HepG2 (cell line): ENCODE data around the gene YIPF3. TPM values are rescaled to one million over a fixed set of nuclear protein-coding genes. Genes with fewer than 3 reads are reported as not detected.

Experiments used
- BRCA1 ChIP-seq: sonication (generic); formaldehyde crosslinking; IDR thresholded peaks from 2 replicates; pipeline ENCODE4 v1.4.0; 2020; ENCODE audit warnings: missing genetic modification reagents
- CEBPG ChIP-seq: IDR thresholded peaks from 2 replicates; pipeline ENCODE4 v1.6.1; 2016
- DR1 ChIP-seq: sonication (generic); formaldehyde crosslinking; IDR thresholded peaks from 2 replicates; pipeline ENCODE4 v1.8.0; 2021; ENCODE audit warnings: mild to moderate bottlenecking, missing genetic modification reagents, inconsistent platforms
- FOSL2 ChIP-seq: sonication (generic); formaldehyde crosslinking; IDR thresholded peaks from 2 replicates; pipeline ENCODE4 v1.4.0; 2020; ENCODE audit warnings: missing genetic modification reagents
- FOXM1 ChIP-seq: sonication (generic); formaldehyde crosslinking; IDR thresholded peaks from 2 replicates; pipeline ENCODE4 v1.5.0; 2020; ENCODE audit warnings: missing genetic modification reagents
- ISL2 ChIP-seq: sonication (generic); formaldehyde crosslinking; IDR thresholded peaks from 2 replicates; pipeline ENCODE4 v1.5.0; 2020; ENCODE audit warnings: missing genetic modification reagents
- PCBP1 ChIP-seq: fragments of 200-400 bp; formaldehyde crosslinking; IDR thresholded peaks from 2 replicates; pipeline ENCODE4 v1.6.1; 2017; ENCODE audit warnings: mild to moderate bottlenecking, low read depth, low read length, borderline replicate concordance
- POLR2A ChIP-seq, 2 experiments: IDR thresholded peaks; 2 replicates each; pipeline ENCODE4 v1.6.1; 2011; ENCODE audit warnings: low read depth in 2 of 2, low read length in 2 of 2, mild to moderate bottlenecking in 1 of 2, moderate library complexity in 1 of 2; ENCODE audit not compliant: insufficient read depth in 1 of 2
- RAD21 ChIP-seq: fragments of 450-650 bp; formaldehyde crosslinking; IDR thresholded peaks from 2 replicates; pipeline ENCODE4 v1.5.0; 2020; ENCODE audit warnings: mild to moderate bottlenecking
- STAT6 ChIP-seq: sonication (generic); formaldehyde crosslinking; IDR thresholded peaks from 2 replicates; pipeline ENCODE4 v1.4.0; 2020; ENCODE audit warnings: missing genetic modification reagents, mild to moderate bottlenecking, borderline replicate concordance
- TCF7L2 ChIP-seq: IDR thresholded peaks from 2 replicates; pipeline ENCODE4 v1.6.1; 2011; ENCODE audit warnings: mild to moderate bottlenecking, low read depth, low read length, moderate library complexity
- ZBTB3 ChIP-seq: sonication (generic); formaldehyde crosslinking; IDR thresholded peaks from 2 replicates; pipeline ENCODE4 v1.4.0; 2020; ENCODE audit warnings: low read depth, mild to moderate bottlenecking, moderate library complexity, missing genetic modification reagents, borderline replicate concordance
- ZNF138 ChIP-seq: sonication (generic); formaldehyde crosslinking; IDR thresholded peaks from 2 replicates; pipeline ENCODE4 v1.5.0; 2020; ENCODE audit warnings: mild to moderate bottlenecking, low read depth, missing genetic modification reagents
- ZNF263 ChIP-seq: sonication (generic); formaldehyde crosslinking; IDR thresholded peaks from 2 replicates; pipeline ENCODE4 v1.4.0; 2020; ENCODE audit warnings: missing genetic modification reagents
- ZNF333 ChIP-seq: sonication (generic); formaldehyde crosslinking; IDR thresholded peaks from 2 replicates; pipeline ENCODE4 v1.4.0; 2020; ENCODE audit warnings: mild to moderate bottlenecking, missing genetic modification reagents, borderline replicate concordance
- ZNF496 ChIP-seq: sonication (generic); formaldehyde crosslinking; IDR thresholded peaks from 2 replicates; pipeline ENCODE4 v1.8.1; 2023; ENCODE audit warnings: mild to moderate bottlenecking, moderate library complexity, missing genetic modification reagents; ENCODE audit not compliant: insufficient replicate concordance
- ZNF567 ChIP-seq: sonication (generic); formaldehyde crosslinking; IDR thresholded peaks from 2 replicates; pipeline ENCODE4 v1.8.1; 2023; ENCODE audit warnings: mild to moderate bottlenecking, missing genetic modification reagents, borderline replicate concordance
- ZNF784 ChIP-seq: sonication (generic); formaldehyde crosslinking; IDR thresholded peaks from 2 replicates; pipeline ENCODE4 v1.5.1; 2020; ENCODE audit warnings: missing genetic modification reagents, mild to moderate bottlenecking, borderline replicate concordance
- ZNF841 ChIP-seq: sonication (generic); formaldehyde crosslinking; IDR thresholded peaks from 2 replicates; pipeline ENCODE4 v1.8.1; 2023; ENCODE audit warnings: missing genetic modification reagents, borderline replicate concordance
- ZUFSP ChIP-seq: sonication (generic); formaldehyde crosslinking; IDR thresholded peaks from 2 replicates; pipeline ENCODE4 v1.9.0; 2021; ENCODE audit warnings: missing genetic modification reagents, mild to moderate bottlenecking, borderline replicate concordance
- polyA plus RNA-seq, 8 experiments: library from polyadenylated mRNA; depleted of rRNA in 3 of 8; stranded (reverse) in 7 of 8; unstranded in 1 of 8; fragments of >200 nt; fragmentation: Illumina TruSeq in 4 of 8; extraction: Trizol in 4 of 8; gene quantifications; 2 replicates each; pipeline versions ENCODE4 v1.2.1 to v1.2.3, GENCODE V29; 2011 to 2016; ENCODE audit warnings: low read depth in 4 of 8, missing spikeins in 1 of 8, mixed read lengths in 1 of 8; ENCODE audit not compliant: insufficient read depth in 1 of 8
- total RNA-seq, 5 experiments: library from RNA; depleted of rRNA; stranded (reverse); fragments of >200 nt; fragmentation: Illumina TruSeq; extraction: Trizol; gene quantifications; 2 replicates each; pipeline ENCODE4 v1.2.3, GENCODE V29; 2016; ENCODE audit warnings: low read depth in 1 of 5
- TF ChIP-seq, protein P1 (sequence below): sonication (generic); formaldehyde crosslinking; IDR thresholded peaks from 2 replicates; pipeline ENCODE4 v1.4.0; 2020; ENCODE audit warnings: mild to moderate bottlenecking, missing genetic modification reagents
- TF ChIP-seq, protein P2 (sequence below): sonication (generic); formaldehyde crosslinking; IDR thresholded peaks from 2 replicates; pipeline ENCODE4 v1.8.0; 2022; ENCODE audit warnings: mild to moderate bottlenecking, missing genetic modification reagents, borderline replicate concordance

The YIPF3 gene
- total and polyA plus RNA-seq, 2 of the 13 experiments (the other 11 are each of a cell fraction or from before 2014, with no cell fraction given): 107 to 206 TPM

- TF ChIP-seq ZUFSP (CRISPR knock-in tag) (no peak), FOXM1 (CRISPR knock-in tag) (no peak), ZNF841 (CRISPR knock-in tag) (no peak), ZNF138 (CRISPR knock-in tag) (no peak), BRCA1 (CRISPR knock-in tag) (no peak), FOSL2 (CRISPR knock-in tag) (no peak), STAT6 (CRISPR knock-in tag) (0 out of 2 replicates have a peak, but pooled peaks have one; percentile 33), ZNF333 (no peak), RAD21 (CRISPR knock-in tag) (no peak), DR1 (CRISPR knock-in tag) (no peak), ZNF263 (CRISPR knock-in tag) (no peak), ZNF567 (CRISPR knock-in tag) (no peak), ZBTB3 (CRISPR knock-in tag) (no peak), ZNF784 (CRISPR knock-in tag) (no peak), POLR2A (IDR thresholded peaks at IDR 0.05; ENCODE audit: insufficient read depth in 1 of 2, low read depth in 2 of 2, low read length in 2 of 2) (no peak), CEBPG (no peak), TCF7L2 (no peak), ZNF496 (no peak), PCBP1 (no peak), ISL2 (no peak)
- TF ChIP-seq, protein P1, sequence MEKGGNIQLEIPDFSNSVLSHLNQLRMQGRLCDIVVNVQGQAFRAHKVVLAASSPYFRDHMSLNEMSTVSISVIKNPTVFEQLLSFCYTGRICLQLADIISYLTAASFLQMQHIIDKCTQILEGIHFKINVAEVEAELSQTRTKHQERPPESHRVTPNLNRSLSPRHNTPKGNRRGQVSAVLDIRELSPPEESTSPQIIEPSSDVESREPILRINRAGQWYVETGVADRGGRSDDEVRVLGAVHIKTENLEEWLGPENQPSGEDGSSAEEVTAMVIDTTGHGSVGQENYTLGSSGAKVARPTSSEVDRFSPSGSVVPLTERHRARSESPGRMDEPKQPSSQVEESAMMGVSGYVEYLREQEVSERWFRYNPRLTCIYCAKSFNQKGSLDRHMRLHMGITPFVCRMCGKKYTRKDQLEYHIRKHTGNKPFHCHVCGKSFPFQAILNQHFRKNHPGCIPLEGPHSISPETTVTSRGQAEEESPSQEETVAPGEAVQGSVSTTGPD: no peak
- TF ChIP-seq, protein P2, sequence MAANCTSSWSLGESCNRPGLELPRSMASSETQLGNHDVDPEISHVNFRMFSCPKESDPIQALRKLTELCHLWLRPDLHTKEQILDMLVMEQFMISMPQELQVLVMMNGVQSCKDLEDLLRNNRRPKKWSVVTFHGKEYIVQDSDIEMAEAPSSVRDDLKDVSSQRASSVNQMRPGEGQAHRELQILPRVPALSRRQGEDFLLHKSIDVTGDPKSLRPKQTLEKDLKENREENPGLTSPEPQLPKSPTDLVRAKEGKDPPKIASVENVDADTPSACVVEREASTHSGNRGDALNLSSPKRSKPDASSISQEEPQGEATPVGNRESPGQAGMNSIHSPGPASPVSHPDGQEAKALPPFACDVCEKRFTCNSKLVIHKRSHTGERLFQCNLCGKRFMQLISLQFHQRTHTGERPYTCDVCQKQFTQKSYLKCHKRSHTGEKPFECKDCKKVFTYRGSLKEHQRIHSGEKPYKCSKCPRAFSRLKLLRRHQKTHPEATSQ (CRISPR knock-in tag): no peak
These were observed 17.5 kb downstream of the YIPF3 start (continued) for GRCh38 chr6:43499028-43499815.
